ENCODE measurements around the gene PNPLA6. TPM values are rescaled to one million over a fixed set of nuclear protein-coding genes. Genes with fewer than 3 reads are reported as not detected.

The PNPLA6 gene
- total and polyA plus RNA-seq, 2 of the 4 experiments (the other 2 are of a cell fraction) = 17.9 to 52.7 TPM

DNA sequence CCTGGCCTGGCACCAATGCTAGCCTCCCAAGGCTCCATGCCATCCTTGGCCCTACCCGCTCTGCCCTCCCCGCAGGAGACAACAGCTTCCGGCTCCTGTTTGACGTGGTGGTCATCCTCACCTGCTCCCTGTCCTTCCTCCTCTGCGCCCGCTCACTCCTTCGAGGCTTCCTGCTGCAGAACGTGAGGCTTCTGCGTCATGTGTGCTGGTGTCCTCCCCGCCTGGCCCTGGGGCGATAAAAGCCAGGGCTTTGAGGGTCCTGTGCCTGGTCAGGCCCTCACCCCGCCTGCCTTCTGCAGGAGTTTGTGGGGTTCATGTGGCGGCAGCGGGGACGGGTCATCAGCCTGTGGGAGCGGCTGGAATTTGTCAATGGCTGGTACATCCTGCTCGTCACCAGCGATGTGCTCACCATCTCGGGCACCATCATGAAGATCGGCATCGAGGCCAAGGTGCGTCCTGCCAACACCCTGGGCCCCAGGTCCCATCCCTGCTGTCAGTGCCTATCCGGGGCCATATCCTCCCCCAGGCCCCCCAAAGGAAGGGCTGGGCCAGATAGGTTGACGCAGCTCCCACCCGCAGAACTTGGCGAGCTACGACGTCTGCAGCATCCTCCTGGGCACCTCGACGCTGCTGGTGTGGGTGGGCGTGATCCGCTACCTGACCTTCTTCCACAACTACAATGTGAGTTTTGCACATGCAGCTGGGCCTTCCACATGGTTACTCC is 6.8 kb upstream of the PNPLA6 start:
- intact Hi-C loops (cut with micrococcal nuclease) = no loop called here
- Histone ChIP-seq H4K8ac (ENCODE audit: low read depth in 2 of 2, low read length in 2 of 2) (no peak overlapping the region), H4K91ac (ENCODE audit: insufficient read depth, low read depth, low read length) (no peak overlapping the region), H3K27ac (ENCODE audit: insufficient read depth, low read length) (no peak overlapping the region), H2BK15ac (ENCODE audit: low read depth, low read length) (no peak overlapping the region), H3K18ac (ENCODE audit: low read depth, low read length) (no peak overlapping the region), H2BK20ac (ENCODE audit: low read depth, low read length) (no peak overlapping the region), H2AFZ (replicated peaks; ENCODE audit: low read length, poor library complexity) (no peak overlapping the region), H2AK9ac (replicated peaks; ENCODE audit: low read depth, low read length, poor library complexity) (no peak overlapping the region), H3K79me1 (ENCODE audit: low read depth in 1 of 2, low read length in 2 of 2) (peaks cover 0 to 13% of the 10 kb centered on the region in 2 experiments; a peak in 2 of 4 replicates), H3K9ac (ENCODE audit: low read depth, low read length) (no peak overlapping the region), H3K23ac (ENCODE audit: low read depth, low read length) (no peak overlapping the region), H2AK5ac (ENCODE audit: low read depth, low read length) (no peak overlapping the region), H3K9me3 (ENCODE audit: control insufficient read depth, insufficient read depth, low read length) (no peaks in the 10 kb centered on the region), H2BK120ac (ENCODE audit: low read depth, low read length) (no peak overlapping the region), H3K36me3 (ENCODE audit: control insufficient read depth, insufficient read depth, low read length) (peaks cover 15% of the 10 kb centered on the region), H3K56ac (ENCODE audit: extremely low read depth, insufficient read depth, low read length) (no peak overlapping the region), H4K5ac (ENCODE audit: low read depth, low read length) (no peak overlapping the region), H3K27me3 (ENCODE audit: control insufficient read depth, insufficient read depth, low read length) (no peaks in the 10 kb centered on the region), H3K4me2 (ENCODE audit: low read depth, low read length) (no peak overlapping the region), H3K4me1 (ENCODE audit: control insufficient read depth, insufficient read depth, low read length) (peaks cover 8% of the 10 kb centered on the region), H3K4ac (ENCODE audit: low read depth, low read length) (no peak overlapping the region), H3K4me3 (ENCODE audit: insufficient read depth, low read depth, low read length) (no peak overlapping the region), H2BK5ac (ENCODE audit: low read depth, low read length, poor library complexity, severe bottlenecking) (no peak overlapping the region), H3K9me1 (ENCODE audit: insufficient read depth, low read length) (peaks cover 4% of the 10 kb centered on the region), H4K20me1 (ENCODE audit: insufficient read depth, low read length) (no peaks in the 10 kb centered on the region), H3K14ac (replicated peaks; ENCODE audit: low read depth, low read length) (no peak overlapping the region)
- dilution Hi-C loops (cut with HindIII; ENCODE audit: low sequenced_read_pairs, unreplicated experiment) = no loop called here
- TF ChIP-seq MAZ (IDR thresholded peaks at IDR 0.05; ENCODE audit: borderline replicate concordance, low read depth, low read length) (no peak), CTCF (conservative IDR thresholded peaks at IDR 0.05; ENCODE audit: low read depth, low read length) (no peak), SMC3 (IDR thresholded peaks at IDR 0.05; ENCODE audit: low read depth, low read length) (no peak), RAD21 (IDR thresholded peaks at IDR 0.05; ENCODE audit: low read length) (no peak), CEBPB (IDR thresholded peaks at IDR 0.05; ENCODE audit: low read depth, low read length) (no peak), RFX5 (IDR thresholded peaks at IDR 0.05; ENCODE audit: low read depth, low read length) (no peak), RCOR1 (IDR thresholded peaks at IDR 0.05; ENCODE audit: insufficient replicate concordance, low read length) (no peak), MAFK (IDR thresholded peaks at IDR 0.05; ENCODE audit: low read depth, low read length) (no peak), NFE2L2 (IDR thresholded peaks at IDR 0.05; ENCODE audit: low read depth, low read length) (no peak), FOS (IDR thresholded peaks at IDR 0.05; ENCODE audit: low read depth, low read length) (no peak), POLR2A (IDR thresholded peaks at IDR 0.05; ENCODE audit: low read depth, low read length) (no peak), CHD1 (IDR thresholded peaks at IDR 0.05; ENCODE audit: low read depth, low read length) (no peak), BHLHE40 (IDR thresholded peaks at IDR 0.05; ENCODE audit: low read depth, low read length) (no peak), MXI1 (IDR thresholded peaks at IDR 0.05; ENCODE audit: borderline replicate concordance, low read depth, low read length) (no peak)
- TF ChIP-seq, protein P1, sequence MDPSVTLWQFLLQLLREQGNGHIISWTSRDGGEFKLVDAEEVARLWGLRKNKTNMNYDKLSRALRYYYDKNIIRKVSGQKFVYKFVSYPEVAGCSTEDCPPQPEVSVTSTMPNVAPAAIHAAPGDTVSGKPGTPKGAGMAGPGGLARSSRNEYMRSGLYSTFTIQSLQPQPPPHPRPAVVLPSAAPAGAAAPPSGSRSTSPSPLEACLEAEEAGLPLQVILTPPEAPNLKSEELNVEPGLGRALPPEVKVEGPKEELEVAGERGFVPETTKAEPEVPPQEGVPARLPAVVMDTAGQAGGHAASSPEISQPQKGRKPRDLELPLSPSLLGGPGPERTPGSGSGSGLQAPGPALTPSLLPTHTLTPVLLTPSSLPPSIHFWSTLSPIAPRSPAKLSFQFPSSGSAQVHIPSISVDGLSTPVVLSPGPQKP (IDR thresholded peaks at IDR 0.05; ENCODE audit: borderline replicate concordance, low read depth, low read length) = no peak
- TF ChIP-seq, protein P2, sequence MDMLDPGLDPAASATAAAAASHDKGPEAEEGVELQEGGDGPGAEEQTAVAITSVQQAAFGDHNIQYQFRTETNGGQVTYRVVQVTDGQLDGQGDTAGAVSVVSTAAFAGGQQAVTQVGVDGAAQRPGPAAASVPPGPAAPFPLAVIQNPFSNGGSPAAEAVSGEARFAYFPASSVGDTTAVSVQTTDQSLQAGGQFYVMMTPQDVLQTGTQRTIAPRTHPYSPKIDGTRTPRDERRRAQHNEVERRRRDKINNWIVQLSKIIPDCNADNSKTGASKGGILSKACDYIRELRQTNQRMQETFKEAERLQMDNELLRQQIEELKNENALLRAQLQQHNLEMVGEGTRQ (IDR thresholded peaks at IDR 0.05; ENCODE audit: low read depth, low read length) = no peak
- ATAC-seq (ENCODE audit: low read depth) (no peak), DNase-seq (no peak)
- BruUV-seq (replicated peaks) = no TSS peak
- CTCF ChIA-PET = no interaction called here
- 95% methylated on average over 17 of the region's 32 CpGs; no CpG with 5 or more reads in 1 of the 2 experiments for WGBS, 2 experiments (ENCODE audit: extremely low coverage in 2 of 2, insufficient read length in 1 of 2)
- in situ Hi-C loops (cut with MboI; ENCODE audit: low sequenced_read_pairs) = no loop called here
- POLR2A ChIA-PET (ENCODE audit: unreplicated experiment) = no interaction called here
